Breast epithelium (tissue), 3 donors: ENCODE results near the gene CCDC107.
"Not testable (repeated sequence)": the region's sequence is repeated elsewhere in the genome, so short reads cannot be mapped to it uniquely, and the experiment has no call there.

ENCODE experiments used
- CTCF ChIP-seq, 3 donors: fragments of 450-650 bp; IDR thresholded peaks; one replicate each; pipeline ENCODE4 v1.5.1; 2016 to 2017; ENCODE audit warnings: antibody characterized with exemption in 3 of 3, mild to moderate bottlenecking in 3 of 3, moderate library complexity in 3 of 3
- POLR2A ChIP-seq: fragments of 450-650 bp; IDR thresholded peaks from one replicate; pipeline ENCODE4 v1.6.1; 2016; ENCODE audit warnings: antibody characterized with exemption, mild to moderate bottlenecking, moderate library complexity

- not testable (repeated sequence) for TF ChIP-seq CTCF (IDR thresholded peaks at IDR 0.05); POLR2A
Measured at GRCh38 chr9:35645736-35646135, 12.4 kb upstream of the CCDC107 start.
